Medulla oblongata (tissue), 1 donor: ENCODE measurements around the gene NUAK2.
A peak's percentile ranks its signal among the peaks of the same experiment; 100 is the strongest.

ENCODE experiments used
- DNase-seq: peaks from one replicate; pipeline ENCODE4 v3.0.0-alpha.2; 2015; ENCODE audit errors: extremely low spot score

Gene NUAK2

DNA sequence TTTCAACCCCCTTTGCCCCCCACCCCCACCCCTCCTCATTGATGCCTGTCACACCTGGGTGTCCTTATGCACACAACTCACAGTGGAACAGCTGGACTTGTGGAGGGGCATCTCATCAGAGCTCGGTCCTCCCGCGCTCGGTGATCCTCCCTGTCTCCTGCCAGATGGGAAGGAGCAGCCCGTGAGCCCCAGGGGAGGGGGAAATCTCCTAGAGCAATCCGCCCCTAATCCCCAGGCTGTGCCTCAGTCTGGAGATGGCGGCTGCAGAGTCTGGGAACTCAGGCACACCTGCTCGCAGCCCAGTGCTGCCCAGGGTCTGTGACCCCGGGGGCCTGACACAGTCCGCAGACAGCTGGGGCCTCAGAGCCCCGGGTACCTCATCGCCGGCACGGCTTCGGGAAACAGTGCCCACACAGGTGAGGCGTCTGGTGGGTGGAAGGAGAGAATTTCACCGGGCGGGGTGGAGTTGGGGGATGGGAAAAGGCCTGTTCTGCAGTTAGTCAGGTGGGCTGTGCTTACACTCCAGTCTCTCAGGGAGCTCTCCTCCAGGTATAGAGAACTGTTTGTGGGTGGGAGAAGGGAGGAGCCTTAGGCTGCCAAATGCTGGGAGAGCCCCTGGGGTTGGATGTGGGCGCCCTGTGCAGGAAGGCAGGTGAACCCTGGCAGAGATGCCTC lies 64.5 kb downstream of the NUAK2 start:
- DNase-seq = no peak

DNA sequence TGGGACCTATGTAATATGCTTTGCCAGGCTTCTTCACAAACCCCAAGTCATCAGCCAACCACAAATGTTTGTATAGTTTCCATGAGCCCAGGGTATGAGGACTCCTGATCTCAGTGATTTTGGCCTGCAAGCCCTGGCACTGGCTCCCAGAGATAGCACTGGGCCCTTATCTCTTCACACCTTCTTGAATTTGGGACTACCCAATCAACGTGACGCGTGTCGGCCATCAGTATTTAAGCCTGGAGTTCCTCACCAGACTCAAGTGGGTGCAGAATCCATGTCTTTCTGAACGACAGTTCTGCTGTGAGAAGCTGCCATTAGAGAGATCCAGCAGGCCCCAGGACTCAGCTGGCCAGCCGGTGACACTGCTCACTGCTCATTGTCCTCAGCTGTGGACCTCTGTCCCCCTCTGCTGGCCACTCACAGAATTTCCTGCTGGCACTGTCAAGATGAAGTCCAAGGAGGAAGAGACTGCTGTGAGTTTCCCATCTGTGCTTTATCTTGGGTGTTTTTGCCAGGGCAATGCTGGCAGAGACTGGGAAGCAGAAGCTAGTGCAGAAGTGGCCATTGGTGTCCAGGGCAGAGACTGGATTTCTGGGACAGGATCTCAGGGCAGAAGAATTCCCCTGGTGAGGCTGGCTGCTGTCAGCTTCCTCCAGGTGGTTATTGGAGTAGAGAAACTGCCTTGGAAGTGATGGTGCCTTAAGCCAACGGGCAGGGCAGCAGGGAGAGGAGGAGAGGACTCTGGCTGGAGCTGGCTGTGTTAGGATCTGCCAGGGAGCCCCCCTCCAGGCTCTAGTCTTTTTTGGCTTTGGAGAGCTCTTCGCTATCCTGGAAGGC lies 65.4 kb downstream of the NUAK2 start:
- DNase-seq = peak; percentile 98
